Measurements from ENCODE around the gene CRIP2. TPM values are rescaled to one million over a fixed set of nuclear protein-coding genes. Genes with fewer than 3 reads are reported as not detected.

Gene CRIP2
- total and polyA plus RNA-seq, 9 of the 15 experiments (the other 6 are each of a cell fraction or from before 2014, with no cell fraction given), result 0.18 to 2.0 (median 0.69) TPM; not detected in 1

DNA sequence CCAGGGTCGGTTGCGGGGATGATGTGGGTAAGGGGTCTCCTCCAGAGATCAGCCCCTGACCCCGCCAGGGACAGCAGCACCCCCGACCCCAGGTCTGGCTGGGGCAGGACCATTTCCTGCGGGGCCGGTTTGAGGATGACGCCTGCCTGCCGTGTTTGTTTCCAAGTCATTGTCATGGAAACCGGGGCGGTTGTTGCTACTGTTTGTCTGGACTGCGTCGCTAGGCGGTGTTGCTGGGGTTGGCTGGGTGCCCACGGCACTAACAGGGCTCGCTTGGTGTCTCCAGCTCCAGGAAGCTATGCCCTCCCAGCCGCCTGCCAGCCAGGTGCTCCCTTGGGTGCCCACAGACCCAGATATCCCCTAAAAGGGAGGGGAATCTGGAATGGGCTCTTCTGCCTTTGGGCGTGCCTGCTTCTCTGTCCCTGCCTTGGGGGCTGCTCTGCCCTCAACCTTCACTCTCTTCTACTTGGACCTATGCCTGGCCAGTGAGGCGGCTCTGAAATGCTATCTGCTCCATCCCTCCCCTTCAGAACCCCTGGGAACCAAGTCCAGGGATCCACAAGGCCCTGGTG lies 7.4 kb downstream of the CRIP2 start (continued):
- TF ChIP-seq, protein P1, sequence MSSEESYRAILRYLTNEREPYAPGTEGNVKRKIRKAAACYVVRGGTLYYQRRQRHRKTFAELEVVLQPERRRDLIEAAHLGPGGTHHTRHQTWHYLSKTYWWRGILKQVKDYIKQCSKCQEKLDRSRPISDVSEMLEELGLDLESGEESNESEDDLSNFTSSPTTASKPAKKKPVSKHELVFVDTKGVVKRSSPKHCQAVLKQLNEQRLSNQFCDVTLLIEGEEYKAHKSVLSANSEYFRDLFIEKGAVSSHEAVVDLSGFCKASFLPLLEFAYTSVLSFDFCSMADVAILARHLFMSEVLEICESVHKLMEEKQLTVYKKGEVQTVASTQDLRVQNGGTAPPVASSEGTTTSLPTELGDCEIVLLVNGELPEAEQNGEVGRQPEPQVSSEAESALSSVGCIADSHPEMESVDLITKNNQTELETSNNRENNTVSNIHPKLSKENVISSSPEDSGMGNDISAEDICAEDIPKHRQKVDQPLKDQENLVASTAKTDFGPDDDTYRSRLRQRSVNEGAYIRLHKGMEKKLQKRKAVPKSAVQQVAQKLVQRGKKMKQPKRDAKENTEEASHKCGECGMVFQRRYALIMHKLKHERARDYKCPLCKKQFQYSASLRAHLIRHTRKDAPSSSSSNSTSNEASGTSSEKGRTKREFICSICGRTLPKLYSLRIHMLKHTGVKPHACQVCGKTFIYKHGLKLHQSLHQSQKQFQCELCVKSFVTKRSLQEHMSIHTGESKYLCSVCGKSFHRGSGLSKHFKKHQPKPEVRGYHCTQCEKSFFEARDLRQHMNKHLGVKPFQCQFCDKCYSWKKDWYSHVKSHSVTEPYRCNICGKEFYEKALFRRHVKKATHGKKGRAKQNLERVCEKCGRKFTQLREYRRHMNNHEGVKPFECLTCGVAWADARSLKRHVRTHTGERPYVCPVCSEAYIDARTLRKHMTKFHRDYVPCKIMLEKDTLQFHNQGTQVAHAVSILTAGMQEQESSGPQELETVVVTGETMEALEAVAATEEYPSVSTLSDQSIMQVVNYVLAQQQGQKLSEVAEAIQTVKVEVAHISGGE (CRISPR knock-in tag; IDR thresholded peaks at IDR 0.05), result peak in 1 of 3 experiments; percentile 30; a peak in 1 of 6 replicates
- no peak for TF ChIP-seq HNRNPUL1 (IDR thresholded peaks at IDR 0.05; ENCODE audit: low read length)
- no peak for TF ChIP-seq KAT8 (IDR thresholded peaks at IDR 0.05; ENCODE audit: low read depth)
- 0 out of 2 replicates have a peak, but pooled peaks have one; percentile 31 for TF ChIP-seq SMAD4 (CRISPR knock-in tag; conservative IDR thresholded peaks at IDR 0.05)
- TF ChIP-seq HMG20A (CRISPR knock-in tag; conservative IDR thresholded peaks at IDR 0.05), result no peak
- TF ChIP-seq, protein P2, sequence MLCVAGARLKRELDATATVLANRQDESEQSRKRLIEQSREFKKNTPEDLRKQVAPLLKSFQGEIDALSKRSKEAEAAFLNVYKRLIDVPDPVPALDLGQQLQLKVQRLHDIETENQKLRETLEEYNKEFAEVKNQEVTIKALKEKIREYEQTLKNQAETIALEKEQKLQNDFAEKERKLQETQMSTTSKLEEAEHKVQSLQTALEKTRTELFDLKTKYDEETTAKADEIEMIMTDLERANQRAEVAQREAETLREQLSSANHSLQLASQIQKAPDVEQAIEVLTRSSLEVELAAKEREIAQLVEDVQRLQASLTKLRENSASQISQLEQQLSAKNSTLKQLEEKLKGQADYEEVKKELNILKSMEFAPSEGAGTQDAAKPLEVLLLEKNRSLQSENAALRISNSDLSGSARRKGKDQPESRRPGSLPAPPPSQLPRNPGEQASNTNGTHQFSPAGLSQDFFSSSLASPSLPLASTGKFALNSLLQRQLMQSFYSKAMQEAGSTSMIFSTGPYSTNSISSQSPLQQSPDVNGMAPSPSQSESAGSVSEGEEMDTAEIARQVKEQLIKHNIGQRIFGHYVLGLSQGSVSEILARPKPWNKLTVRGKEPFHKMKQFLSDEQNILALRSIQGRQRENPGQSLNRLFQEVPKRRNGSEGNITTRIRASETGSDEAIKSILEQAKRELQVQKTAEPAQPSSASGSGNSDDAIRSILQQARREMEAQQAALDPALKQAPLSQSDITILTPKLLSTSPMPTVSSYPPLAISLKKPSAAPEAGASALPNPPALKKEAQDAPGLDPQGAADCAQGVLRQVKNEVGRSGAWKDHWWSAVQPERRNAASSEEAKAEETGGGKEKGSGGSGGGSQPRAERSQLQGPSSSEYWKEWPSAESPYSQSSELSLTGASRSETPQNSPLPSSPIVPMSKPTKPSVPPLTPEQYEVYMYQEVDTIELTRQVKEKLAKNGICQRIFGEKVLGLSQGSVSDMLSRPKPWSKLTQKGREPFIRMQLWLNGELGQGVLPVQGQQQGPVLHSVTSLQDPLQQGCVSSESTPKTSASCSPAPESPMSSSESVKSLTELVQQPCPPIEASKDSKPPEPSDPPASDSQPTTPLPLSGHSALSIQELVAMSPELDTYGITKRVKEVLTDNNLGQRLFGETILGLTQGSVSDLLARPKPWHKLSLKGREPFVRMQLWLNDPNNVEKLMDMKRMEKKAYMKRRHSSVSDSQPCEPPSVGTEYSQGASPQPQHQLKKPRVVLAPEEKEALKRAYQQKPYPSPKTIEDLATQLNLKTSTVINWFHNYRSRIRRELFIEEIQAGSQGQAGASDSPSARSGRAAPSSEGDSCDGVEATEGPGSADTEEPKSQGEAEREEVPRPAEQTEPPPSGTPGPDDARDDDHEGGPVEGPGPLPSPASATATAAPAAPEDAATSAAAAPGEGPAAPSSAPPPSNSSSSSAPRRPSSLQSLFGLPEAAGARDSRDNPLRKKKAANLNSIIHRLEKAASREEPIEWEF (CRISPR knock-in tag; IDR thresholded peaks at IDR 0.05), result no peak
- TF ChIP-seq, protein P3, sequence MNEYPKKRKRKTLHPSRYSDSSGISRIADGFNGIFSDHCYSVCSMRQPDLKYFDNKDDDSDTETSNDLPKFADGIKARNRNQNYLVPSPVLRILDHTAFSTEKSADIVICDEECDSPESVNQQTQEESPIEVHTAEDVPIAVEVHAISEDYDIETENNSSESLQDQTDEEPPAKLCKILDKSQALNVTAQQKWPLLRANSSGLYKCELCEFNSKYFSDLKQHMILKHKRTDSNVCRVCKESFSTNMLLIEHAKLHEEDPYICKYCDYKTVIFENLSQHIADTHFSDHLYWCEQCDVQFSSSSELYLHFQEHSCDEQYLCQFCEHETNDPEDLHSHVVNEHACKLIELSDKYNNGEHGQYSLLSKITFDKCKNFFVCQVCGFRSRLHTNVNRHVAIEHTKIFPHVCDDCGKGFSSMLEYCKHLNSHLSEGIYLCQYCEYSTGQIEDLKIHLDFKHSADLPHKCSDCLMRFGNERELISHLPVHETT (CRISPR knock-in tag; conservative IDR thresholded peaks at IDR 0.05 in 1 of 2, IDR thresholded peaks at IDR 0.05 in 1 of 2), result peak in 1 of 2 experiments; percentile 34; a peak in 1 of 4 replicates
- TF ChIP-seq TFAM (CRISPR knock-in tag; conservative IDR thresholded peaks at IDR 0.05), result no peak
- no peak for TF ChIP-seq HDAC3 (IDR thresholded peaks at IDR 0.05; ENCODE audit: borderline replicate concordance, partially characterized antibody)
- TF ChIP-seq, protein P4, sequence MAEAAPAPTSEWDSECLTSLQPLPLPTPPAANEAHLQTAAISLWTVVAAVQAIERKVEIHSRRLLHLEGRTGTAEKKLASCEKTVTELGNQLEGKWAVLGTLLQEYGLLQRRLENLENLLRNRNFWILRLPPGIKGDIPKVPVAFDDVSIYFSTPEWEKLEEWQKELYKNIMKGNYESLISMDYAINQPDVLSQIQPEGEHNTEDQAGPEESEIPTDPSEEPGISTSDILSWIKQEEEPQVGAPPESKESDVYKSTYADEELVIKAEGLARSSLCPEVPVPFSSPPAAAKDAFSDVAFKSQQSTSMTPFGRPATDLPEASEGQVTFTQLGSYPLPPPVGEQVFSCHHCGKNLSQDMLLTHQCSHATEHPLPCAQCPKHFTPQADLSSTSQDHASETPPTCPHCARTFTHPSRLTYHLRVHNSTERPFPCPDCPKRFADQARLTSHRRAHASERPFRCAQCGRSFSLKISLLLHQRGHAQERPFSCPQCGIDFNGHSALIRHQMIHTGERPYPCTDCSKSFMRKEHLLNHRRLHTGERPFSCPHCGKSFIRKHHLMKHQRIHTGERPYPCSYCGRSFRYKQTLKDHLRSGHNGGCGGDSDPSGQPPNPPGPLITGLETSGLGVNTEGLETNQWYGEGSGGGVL (CRISPR knock-in tag; IDR thresholded peaks at IDR 0.05), result no peak
- TF ChIP-seq, protein P5, sequence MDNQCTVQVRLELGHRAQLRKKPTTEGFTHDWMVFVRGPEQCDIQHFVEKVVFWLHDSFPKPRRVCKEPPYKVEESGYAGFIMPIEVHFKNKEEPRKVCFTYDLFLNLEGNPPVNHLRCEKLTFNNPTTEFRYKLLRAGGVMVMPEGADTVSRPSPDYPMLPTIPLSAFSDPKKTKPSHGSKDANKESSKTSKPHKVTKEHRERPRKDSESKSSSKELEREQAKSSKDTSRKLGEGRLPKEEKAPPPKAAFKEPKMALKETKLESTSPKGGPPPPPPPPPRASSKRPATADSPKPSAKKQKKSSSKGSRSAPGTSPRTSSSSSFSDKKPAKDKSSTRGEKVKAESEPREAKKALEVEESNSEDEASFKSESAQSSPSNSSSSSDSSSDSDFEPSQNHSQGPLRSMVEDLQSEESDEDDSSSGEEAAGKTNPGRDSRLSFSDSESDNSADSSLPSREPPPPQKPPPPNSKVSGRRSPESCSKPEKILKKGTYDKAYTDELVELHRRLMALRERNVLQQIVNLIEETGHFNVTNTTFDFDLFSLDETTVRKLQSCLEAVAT (IDR thresholded peaks at IDR 0.05), result no peak
- no peak for TF ChIP-seq SREBF2 (CRISPR knock-in tag; IDR thresholded peaks at IDR 0.05)
